Large intestine (tissue), 12 donors: ENCODE measurements around the gene TTC3. TPM values are rescaled to one million over a fixed set of nuclear protein-coding genes. Genes with fewer than 3 reads are reported as not detected.
"Not testable (repeated sequence)": the region's sequence is repeated elsewhere in the genome, so short reads cannot be mapped to it uniquely, and the experiment has no call there.

Source experiments
- DNase-seq, 2 donors: peaks; one replicate each; pipeline versions ENCODE4 v3.0.0 to v3.0.0-alpha.2; 2013
- H3K27ac ChIP-seq: one replicate; pipeline ENCODE4 v1.5.1; 2013; ENCODE audit warnings: low read length
- H3K27me3 ChIP-seq: 2 replicates; pipeline ENCODE4 v1.6.1; 2013; ENCODE audit warnings: low read length; ENCODE audit not compliant: control insufficient read depth, insufficient read depth
- H3K36me3 ChIP-seq: 2 replicates; pipeline ENCODE4 v1.6.1; 2013; ENCODE audit warnings: low read length; ENCODE audit not compliant: control insufficient read depth, insufficient read depth
- H3K4me1 ChIP-seq: one replicate; pipeline ENCODE4 v1.6.1; 2013; ENCODE audit warnings: low read length; ENCODE audit not compliant: control insufficient read depth, insufficient read depth
- H3K4me3 ChIP-seq: one replicate; pipeline ENCODE4 v1.5.1; 2013; ENCODE audit warnings: low read length
- H3K9me3 ChIP-seq: one replicate; pipeline ENCODE4 v1.6.1; 2013; ENCODE audit warnings: mild to moderate bottlenecking, low read depth, low read length, moderate library complexity; ENCODE audit not compliant: control insufficient read depth
- WGBS: methylation state at CpG from one replicate; pipeline ENCODE4 v1.1.5; 2013; ENCODE audit warnings: low lambda C conversion rate; ENCODE audit not compliant: insufficient coverage; 5-methylcytosine and 5-hydroxymethylcytosine counted together
- long read RNA-seq, 11 donors: transcript quantifications; one replicate each; lab custom pipeline, GENCODE V29; 2026
- polyA plus RNA-seq: library from polyadenylated mRNA; unstranded; fragments of 120-200 nt; gene quantifications from one replicate; pipeline ENCODE4 v1.2.1, GENCODE V29; 2013

The TTC3 gene
- polyA plus RNA-seq = 108 TPM
- long read RNA-seq, donor 1, partial matches to known transcripts = 18 of 19 reads
- long read RNA-seq, donor 1, other reads (novel, unspliced or antisense) = 0 of 19 reads
- long read RNA-seq, donor 2, partial matches to known transcripts = 74 of 90 reads
- long read RNA-seq, donor 2, other reads (novel, unspliced or antisense) = 13 of 90 reads
- long read RNA-seq, donor 3, partial matches to known transcripts = 115 of 123 reads
- long read RNA-seq, donor 3, other reads (novel, unspliced or antisense) = 0 of 123 reads
- long read RNA-seq, donor 4, partial matches to known transcripts = 0 of 1 reads
- long read RNA-seq, donor 4, other reads (novel, unspliced or antisense) = 0 of 1 reads
- long read RNA-seq, donor 5, partial matches to known transcripts = 12 of 14 reads
- long read RNA-seq, donor 5, other reads (novel, unspliced or antisense) = 0 of 14 reads
- long read RNA-seq, donor 6, partial matches to known transcripts = 46 of 48 reads
- long read RNA-seq, donor 6, other reads (novel, unspliced or antisense) = 0 of 48 reads
- long read RNA-seq, donor 7, partial matches to known transcripts = 6 of 12 reads
- long read RNA-seq, donor 7, other reads (novel, unspliced or antisense) = 0 of 12 reads
- long read RNA-seq, donor 8, transcript TTC3-213 (5 exons, 739 nt) = major isoform, 6 of 66 reads
- long read RNA-seq, donor 8, partial matches to known transcripts = 58 of 66 reads
- long read RNA-seq, donor 8, other reads (novel, unspliced or antisense) = 0 of 66 reads
- long read RNA-seq, donor 9, partial matches to known transcripts = 25 of 29 reads
- long read RNA-seq, donor 9, other reads (novel, unspliced or antisense) = 0 of 29 reads
- long read RNA-seq, donor 10, full-length matches to known transcripts = 5 of 16 reads
- long read RNA-seq, donor 10, partial matches to known transcripts = 11 of 16 reads
- long read RNA-seq, donor 10, other reads (novel, unspliced or antisense) = 0 of 16 reads
- long read RNA-seq, donor 11, partial matches to known transcripts = 0 of 2 reads
- long read RNA-seq, donor 11, other reads (novel, unspliced or antisense) = 0 of 2 reads

GRCh38 chr21:37072988-37073416, at the start of gene TTC3, which contains the start of gene PIGP:
Gene TTC3, plus strand, starts transcription at chr21:37073254. Its CDS starts 14,004 bp downstream, at chr21:37087258.
Gene PIGP, minus strand, starts transcription at chr21:37073071. Its CDS starts 556 bp downstream, at chr21:37072515.
- Histone ChIP-seq H3K36me3 (peaks cover 11% of the 10 kb centered on the region), H3K27me3 (no peaks in the 10 kb centered on the region), H3K27ac (peak within 1 kb of the TSS; percentile 98), H3K4me1 (peaks cover 7% of the 10 kb centered on the region), H3K4me3 (peak within 1 kb of the TSS; percentile 95), H3K9me3 (no peaks in the 10 kb centered on the region)
- no CpG with 5 or more reads among the region's 61 CpGs for WGBS
- peak; percentile 97 to 98 for DNase-seq

- no peaks in the 10 kb centered on the region for H3K4me1 ChIP-seq
- no peaks in the 10 kb centered on the region for H3K9me3 ChIP-seq
- DNase-seq = no peak
- H3K27me3 ChIP-seq = peaks cover 2% of the 10 kb centered on the region
- no peak overlapping the region for H3K27ac ChIP-seq
- H3K4me3 ChIP-seq = no peak overlapping the region
- WGBS = no CpG with 5 or more reads among the region's 4 CpGs
- H3K36me3 ChIP-seq = no peaks in the 10 kb centered on the region
Measured at GRCh38 chr21:37026499-37026898, 46.6 kb upstream of the TTC3 start.

GRCh38 chr21:37028570-37028969, 44.5 kb upstream of the TTC3 start:
- no peak overlapping the region for H3K4me3 ChIP-seq
- no peak overlapping the region for H3K27ac ChIP-seq
- no peaks in the 10 kb centered on the region for H3K9me3 ChIP-seq
- no peaks in the 10 kb centered on the region for H3K36me3 ChIP-seq
- H3K4me1 ChIP-seq = no peaks in the 10 kb centered on the region
- no peak for DNase-seq
- peaks cover 2% of the 10 kb centered on the region for H3K27me3 ChIP-seq
- 83% methylated on average over 1 of the region's 4 CpGs for WGBS

GRCh38 chr21:37030864-37031263, 42.2 kb upstream of the TTC3 start:
- Histone ChIP-seq H3K4me3 (no peak overlapping the region), H3K27me3 (peaks cover 2% of the 10 kb centered on the region), H3K9me3 (no peaks in the 10 kb centered on the region), H3K4me1 (no peaks in the 10 kb centered on the region), H3K36me3 (no peaks in the 10 kb centered on the region), H3K27ac (no peak overlapping the region)
- no peak for DNase-seq
- WGBS = 100% methylated on average over 2 of the region's 4 CpGs

- no peaks in the 10 kb centered on the region for H3K9me3 ChIP-seq
- H3K27ac ChIP-seq = no peak overlapping the region
- H3K36me3 ChIP-seq = no peaks in the 10 kb centered on the region
- WGBS = no CpG with 5 or more reads among the region's 5 CpGs
- H3K4me1 ChIP-seq = no peaks in the 10 kb centered on the region
- H3K27me3 ChIP-seq = no peaks in the 10 kb centered on the region
- no peak for DNase-seq
- no peak overlapping the region for H3K4me3 ChIP-seq
Measured at GRCh38 chr21:37032293-37032692, 40.8 kb upstream of the TTC3 start.

GRCh38 chr21:37032877-37033471, 40.1 kb upstream of the TTC3 start:
- H3K36me3 ChIP-seq = no peaks in the 10 kb centered on the region
- DNase-seq = no peak
- WGBS = 100% methylated on average over 1 of the region's 4 CpGs
- H3K27me3 ChIP-seq = no peaks in the 10 kb centered on the region
- no peak overlapping the region for H3K27ac ChIP-seq
- H3K9me3 ChIP-seq = no peaks in the 10 kb centered on the region
- no peaks in the 10 kb centered on the region for H3K4me1 ChIP-seq
- no peak overlapping the region for H3K4me3 ChIP-seq

GRCh38 chr21:37034394-37034793, 38.7 kb upstream of the TTC3 start:
- not testable (repeated sequence) for DNase-seq, H3K4me1 ChIP-seq, H3K36me3 ChIP-seq, H3K27ac ChIP-seq, H3K9me3 ChIP-seq, H3K27me3 ChIP-seq, H3K4me3 ChIP-seq
- WGBS = 79% methylated on average over 2 of the region's 4 CpGs

GRCh38 chr21:37036177-37036576, 36.9 kb upstream of the TTC3 start:
- no peaks in the 10 kb centered on the region for H3K9me3 ChIP-seq
- no peak for DNase-seq
- no peak overlapping the region for H3K27ac ChIP-seq
- H3K27me3 ChIP-seq = no peaks in the 10 kb centered on the region
- 91% methylated on average over 4 of the region's 4 CpGs for WGBS
- no peaks in the 10 kb centered on the region for H3K36me3 ChIP-seq
- no peak overlapping the region for H3K4me3 ChIP-seq
- no peaks in the 10 kb centered on the region for H3K4me1 ChIP-seq

- Histone ChIP-seq H3K4me3 (no peak overlapping the region), H3K36me3 (no peaks in the 10 kb centered on the region), H3K9me3 (no peaks in the 10 kb centered on the region), H3K4me1 (no peaks in the 10 kb centered on the region), H3K27ac (no peak overlapping the region), H3K27me3 (no peaks in the 10 kb centered on the region)
- DNase-seq = no peak
- WGBS = 100% methylated on average over 1 of the region's 9 CpGs
Measured at GRCh38 chr21:37039411-37040075, 33.5 kb upstream of the TTC3 start.
